HL-60/S4 (cell line): ENCODE measurements around the gene DDR1.
"Not testable (repeated sequence)": the region's sequence is repeated elsewhere in the genome, so short reads cannot be mapped to it uniquely, and the experiment has no call there.

Source experiments
- in situ Hi-C: fragments of 300-500 bp; cut with MboI; formaldehyde crosslinking; loops from 2 replicates; pipeline ENCODE4 v1.14.3; 2022; ENCODE audit warnings: low sequenced_read_pairs

The DDR1 gene

GRCh38 chr6:30852459-30852858 lies 31.9 kb upstream of the DDR1 start:
- in situ Hi-C loops = not testable (repeated sequence)

GRCh38 chr6:30854285-30855040 lies 29.9 kb upstream of the DDR1 start:
- in situ Hi-C loops = no loop called here

- in situ Hi-C loops = no loop called here
Measured at GRCh38 chr6:30855429-30856075, 28.8 kb upstream of the DDR1 start.

DNA sequence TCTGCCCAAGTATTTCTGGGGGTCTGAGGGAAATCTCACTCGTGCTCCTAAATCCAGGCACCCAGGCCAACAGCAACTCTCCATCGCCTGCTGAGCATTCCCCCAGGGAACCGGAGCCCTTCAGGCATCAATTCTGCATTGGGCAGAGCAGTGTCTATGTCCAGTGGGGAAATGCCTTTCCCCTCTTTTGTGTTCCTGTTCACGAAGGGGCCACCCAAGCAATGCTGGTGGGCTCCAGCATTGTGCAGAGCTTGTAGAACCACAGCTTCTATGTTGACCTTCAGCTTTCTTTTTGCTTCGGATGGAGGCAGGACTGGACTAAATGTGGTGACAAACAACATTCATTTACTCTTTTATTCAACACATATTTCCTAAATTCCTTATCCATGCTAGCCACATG lies 27.2 kb upstream of the DDR1 start:
- in situ Hi-C loops = no loop called here

- in situ Hi-C loops = no loop called here
Measured at GRCh38 chr6:30857549-30857948, 26.8 kb upstream of the DDR1 start.

- in situ Hi-C loops = not testable (repeated sequence)
Measured at GRCh38 chr6:30859726-30860125, 24.6 kb upstream of the DDR1 start.

DNA sequence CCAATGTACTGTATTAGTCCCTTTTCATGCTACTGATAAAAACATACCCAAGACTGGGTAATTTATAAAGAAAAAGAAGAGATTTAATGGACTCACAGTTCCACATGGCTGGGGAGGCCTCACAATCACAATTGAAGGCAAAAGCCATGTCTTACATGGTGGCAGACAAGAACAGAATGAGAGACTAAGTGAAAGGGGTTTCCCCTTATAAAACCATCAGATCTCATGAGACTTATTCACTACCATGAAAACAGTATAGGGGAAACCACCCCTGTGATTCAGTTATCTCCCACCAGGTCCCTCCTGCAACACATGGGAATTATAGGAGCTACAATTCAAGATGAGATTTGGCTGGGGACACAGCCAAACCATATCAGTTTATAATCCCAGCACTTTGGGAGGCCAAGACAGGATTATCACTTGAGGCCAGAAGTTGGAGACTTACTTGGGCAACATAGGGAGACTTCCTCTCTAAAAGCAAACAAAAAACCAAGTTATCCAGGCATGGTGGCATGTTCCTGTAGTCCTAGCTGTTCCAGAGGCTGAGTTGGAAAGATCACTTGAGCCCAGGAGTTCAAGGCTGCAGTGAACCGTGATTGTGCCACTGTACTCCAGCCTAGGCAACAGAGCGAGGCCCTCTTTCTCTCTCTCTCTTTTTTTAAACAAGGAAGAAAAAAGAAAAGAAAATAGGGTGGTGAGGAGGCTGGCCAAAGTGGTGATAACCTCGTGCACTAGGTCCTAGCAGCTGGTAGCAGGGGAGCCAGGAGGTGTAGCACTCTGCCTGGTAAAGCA lies 22.9 kb upstream of the DDR1 start:
- in situ Hi-C loops = no loop called here

DNA sequence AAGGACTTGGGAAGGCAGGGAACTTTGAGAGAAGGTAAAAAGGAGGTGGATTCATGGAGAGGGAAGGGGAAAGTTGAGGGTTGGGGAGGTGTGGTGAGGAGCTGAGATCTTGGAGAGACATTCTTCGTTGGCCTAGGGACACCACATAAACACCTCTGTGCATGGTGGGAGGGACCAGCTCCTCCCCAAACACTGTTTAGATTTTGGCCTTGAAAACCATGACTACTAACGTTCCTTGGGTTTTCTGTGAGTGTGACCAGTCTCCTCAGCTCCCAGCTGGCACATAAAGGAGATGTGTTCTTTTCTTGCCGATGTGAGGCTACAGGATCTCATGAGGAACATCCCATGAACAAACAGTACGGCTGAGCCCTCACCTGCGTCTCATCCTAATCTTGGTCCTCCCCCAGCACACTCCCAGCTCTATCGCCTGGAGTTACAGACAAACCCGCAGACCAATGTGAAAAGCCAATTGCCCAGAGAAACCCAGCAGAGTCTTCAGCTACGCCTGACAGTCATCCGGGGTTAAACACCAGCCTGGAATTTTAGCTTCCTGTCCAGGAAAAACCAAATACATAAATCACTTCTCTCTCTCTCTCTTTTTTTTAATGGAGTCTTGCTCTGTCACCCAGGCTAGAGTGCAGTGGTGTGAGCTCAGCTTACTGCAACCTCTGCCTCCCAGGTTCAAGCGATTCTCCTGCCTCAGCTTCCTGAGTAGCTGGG lies 22.0 kb upstream of the DDR1 start:
- in situ Hi-C loops = no loop called here

DNA sequence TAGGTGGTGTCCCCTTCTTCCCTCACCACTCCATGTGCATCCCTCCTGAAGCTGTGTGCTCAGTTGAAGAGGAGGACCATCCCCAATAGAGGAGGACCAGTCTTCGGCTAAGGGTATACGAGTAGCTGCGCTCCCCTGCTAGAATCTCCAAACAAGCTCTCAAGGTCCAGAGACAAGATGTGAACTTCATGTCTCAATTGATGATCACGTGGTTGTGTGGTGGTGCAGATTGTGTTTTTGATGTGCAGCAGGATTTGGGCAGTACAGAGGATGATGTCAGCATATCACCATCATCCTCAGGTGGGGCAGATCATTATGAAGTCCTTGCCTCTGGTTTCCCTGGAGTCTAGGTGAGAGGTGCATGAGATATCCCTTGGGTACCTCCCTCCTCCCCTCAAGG lies 20.0 kb upstream of the DDR1 start:
- in situ Hi-C loops = no loop called here

GRCh38 chr6:30869241-30869749 lies 15.0 kb upstream of the DDR1 start:
- in situ Hi-C loops = not testable (repeated sequence)

DNA sequence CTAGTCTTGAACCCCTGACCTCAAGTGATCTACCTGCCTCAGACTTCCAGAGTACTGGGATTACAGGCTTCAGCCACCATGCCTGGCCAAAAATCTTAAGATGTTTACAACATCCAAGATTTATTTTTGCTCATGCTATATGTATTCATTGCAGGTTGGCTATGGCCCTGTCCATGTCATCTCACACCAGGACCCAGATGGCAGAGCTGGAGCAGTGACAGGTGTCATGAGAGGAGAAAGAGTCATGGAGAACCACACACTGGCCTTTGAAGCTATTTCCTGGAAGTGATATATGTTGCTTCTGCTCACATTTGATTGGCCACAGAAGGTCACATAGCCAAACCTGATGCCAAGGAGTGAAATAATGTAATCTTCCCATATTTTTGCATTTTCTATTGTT lies 13.8 kb upstream of the DDR1 start:
- in situ Hi-C loops = loop anchor here (10.0 kb wide), 1 partner anchor 136 kb away; no protein-coding TSS in a partner anchor

GRCh38 chr6:30871592-30872183 lies 12.6 kb upstream of the DDR1 start:
- in situ Hi-C loops = loop anchor here (10.0 kb wide), 1 partner anchor 137 kb away; no protein-coding TSS in a partner anchor

DNA sequence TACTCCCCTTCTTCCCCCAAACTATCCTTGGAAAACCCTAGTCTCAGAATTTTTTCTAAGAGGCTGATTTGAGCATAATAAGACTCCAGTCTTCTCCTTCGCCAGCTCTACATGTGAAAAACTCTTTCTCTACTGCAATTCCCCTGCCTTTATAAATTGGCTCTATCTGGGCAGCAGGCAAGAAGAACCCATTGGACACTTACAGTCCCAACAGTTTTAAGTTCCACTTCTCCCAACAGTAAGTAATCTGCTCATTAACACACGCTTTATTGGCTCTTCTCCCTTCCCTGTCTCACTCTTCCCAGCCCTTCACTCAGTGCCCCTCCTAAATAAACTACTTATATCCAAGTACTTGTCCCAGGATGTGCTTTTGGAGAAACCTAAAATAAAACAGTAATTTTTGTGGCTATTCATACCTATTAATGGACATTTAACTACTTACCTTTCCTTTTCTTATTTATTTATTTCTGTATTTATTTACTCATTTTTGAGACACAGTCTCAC lies 11.1 kb upstream of the DDR1 start:
- in situ Hi-C loops = loop anchor here (10.0 kb wide), 1 partner anchor 138 kb away; no protein-coding TSS in a partner anchor

DNA sequence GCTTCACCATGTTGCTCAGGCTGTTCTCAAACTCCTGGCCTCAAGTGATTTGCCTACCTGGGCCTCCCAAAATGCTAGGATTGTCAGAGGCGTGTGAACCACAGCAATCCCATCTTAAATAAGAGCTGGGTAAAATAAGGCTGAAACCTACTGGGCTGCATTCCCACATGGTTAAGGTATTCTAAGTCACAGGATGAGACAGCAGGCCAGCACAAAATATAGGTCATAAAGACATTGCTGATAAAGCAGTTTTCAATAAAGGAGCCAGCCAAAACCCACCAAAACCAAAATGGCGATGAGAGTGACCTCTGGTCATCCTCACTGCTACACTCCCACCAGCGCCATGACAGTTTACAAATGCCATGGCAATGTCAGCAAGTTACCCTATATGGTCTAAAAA lies 10.5 kb upstream of the DDR1 start:
- in situ Hi-C loops = loop anchor here (10.0 kb wide), 1 partner anchor 139 kb away; no protein-coding TSS in a partner anchor

DNA sequence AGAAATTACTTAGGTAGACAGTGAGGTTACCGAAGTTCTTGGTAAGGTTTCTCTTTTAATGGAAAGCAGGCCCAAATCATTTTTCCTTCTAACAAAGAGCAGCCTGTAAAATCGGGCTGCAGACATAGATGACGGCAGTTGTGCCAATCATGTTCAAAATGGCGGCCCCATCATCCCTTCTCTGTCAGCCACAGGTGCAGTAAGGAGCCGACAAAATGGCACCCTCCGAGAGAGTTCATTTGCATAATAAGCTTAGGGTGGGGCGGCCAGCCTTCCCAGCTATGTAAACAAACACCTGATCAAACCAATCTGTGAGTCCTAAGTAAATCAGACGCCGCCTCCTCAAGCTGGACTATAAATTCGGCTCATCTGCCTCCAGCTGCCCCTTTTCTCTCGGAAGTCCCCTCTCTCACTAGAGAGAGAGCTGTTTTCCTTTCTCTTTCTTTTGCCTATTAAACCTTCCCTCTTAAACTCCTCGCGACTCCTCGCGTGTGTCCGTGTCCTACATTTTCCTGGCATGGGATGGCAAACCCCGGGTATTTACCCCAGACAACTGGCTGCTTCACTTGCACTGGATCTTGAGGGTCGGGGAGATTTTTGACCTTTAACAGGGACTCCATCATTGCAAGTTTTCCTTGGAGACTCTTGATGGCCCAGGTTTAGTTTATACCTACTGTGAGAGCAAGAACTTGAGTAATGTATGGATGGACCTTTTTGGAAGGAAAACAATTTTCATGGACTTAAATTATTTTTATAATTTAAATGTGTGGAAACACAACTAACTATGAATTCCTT lies 8.9 kb upstream of the DDR1 start:
- in situ Hi-C loops = loop anchor here (10.0 kb wide), 1 partner anchor 141 kb away; no protein-coding TSS in a partner anchor

- in situ Hi-C loops = loop anchor here (10.0 kb wide), 1 partner anchor 141 kb away; no protein-coding TSS in a partner anchor
Measured at GRCh38 chr6:30876039-30876730, 8.1 kb upstream of the DDR1 start.

DNA sequence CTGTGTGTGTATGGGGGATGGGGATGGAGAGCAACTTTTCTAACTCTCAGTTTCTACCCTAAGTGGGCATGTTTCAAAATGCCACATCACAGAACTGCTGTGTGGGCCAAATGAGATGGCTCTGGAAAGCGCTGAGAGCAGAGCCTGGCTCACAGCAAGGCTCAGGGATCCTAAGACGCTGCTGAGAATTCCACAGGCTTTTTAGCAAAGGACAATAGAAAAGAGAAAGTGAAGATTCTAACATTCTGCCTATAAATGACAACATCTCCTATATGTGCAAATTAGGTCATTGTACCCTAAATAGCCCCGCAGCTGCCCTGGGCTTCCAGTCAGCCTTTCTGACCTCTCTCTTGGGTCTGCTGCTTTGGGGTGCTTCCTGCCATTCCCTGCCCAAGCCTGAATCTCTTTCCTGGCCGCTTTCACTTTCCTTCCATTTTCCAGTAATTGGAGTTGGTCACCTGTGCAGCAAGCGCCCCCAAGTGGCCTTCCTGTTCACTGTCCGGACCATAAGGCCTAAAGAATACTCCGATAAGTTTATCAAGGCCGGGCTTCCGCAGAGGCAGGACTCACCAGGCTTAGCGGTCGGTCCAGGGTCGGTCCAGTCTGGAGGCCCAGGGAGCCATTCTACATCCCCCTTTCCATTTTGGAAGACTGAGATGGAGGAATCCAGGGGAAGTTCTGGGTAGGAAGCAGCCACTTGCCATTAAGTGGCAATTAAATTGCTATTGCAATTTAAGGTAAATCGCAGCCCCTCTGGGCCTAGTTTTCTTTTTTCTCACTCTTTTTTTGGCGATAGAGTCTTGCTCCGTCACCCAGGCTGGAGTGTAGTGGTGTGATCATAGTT lies 6.7 kb upstream of the DDR1 start:
- in situ Hi-C loops = loop anchor here (10.0 kb wide), 1 partner anchor 143 kb away; no protein-coding TSS in a partner anchor
